HEK293 (cell line): Measurements from ENCODE around the gene CAMTA2.
A peak's percentile ranks its signal among the peaks of the same experiment; 100 is the strongest.

Experiments
- HOXA7 ChIP-seq: sonication (generic); formaldehyde crosslinking; IDR thresholded peaks from 2 replicates; pipeline ENCODE4 v1.8.1; 2022; ENCODE audit warnings: missing genetic modification reagents, borderline replicate concordance
- KLF17 ChIP-seq: fragments of 450-650 bp; formaldehyde crosslinking; IDR thresholded peaks from 2 replicates; pipeline ENCODE4 v1.5.1; 2016; ENCODE audit warnings: missing biosample characterization, missing genetic modification characterization
- PRDM10 ChIP-seq: fragments of 450-650 bp; formaldehyde crosslinking; IDR thresholded peaks from 2 replicates; pipeline ENCODE4 v1.5.1; 2016; ENCODE audit warnings: missing biosample characterization, missing genetic modification characterization
- SETDB1 ChIP-seq: IDR thresholded peaks from one replicate; pipeline ENCODE4 v1.6.1; 2017; ENCODE audit warnings: mild to moderate bottlenecking, low read length, moderate library complexity, mixed read lengths; ENCODE audit not compliant: insufficient read length
- SP3 ChIP-seq: fragments of 450-650 bp; formaldehyde crosslinking; IDR thresholded peaks from 2 replicates; pipeline ENCODE4 v1.5.1; 2016; ENCODE audit warnings: missing biosample characterization, missing genetic modification characterization
- ZBTB6 ChIP-seq: fragments of 450-650 bp; formaldehyde crosslinking; IDR thresholded peaks from 2 replicates; pipeline ENCODE4 v1.5.1; 2017; ENCODE audit warnings: missing biosample characterization, missing genetic modification characterization
- ZNF114 ChIP-seq: fragments of 450-650 bp; formaldehyde crosslinking; IDR thresholded peaks from 2 replicates; pipeline ENCODE4 v1.5.0; 2017; ENCODE audit warnings: missing biosample characterization, missing genetic modification characterization
- ZNF157 ChIP-seq: fragments of 450-650 bp; formaldehyde crosslinking; IDR thresholded peaks from 2 replicates; pipeline ENCODE4 v1.5.1; 2016; ENCODE audit warnings: missing biosample characterization, missing genetic modification characterization
- ZNF16 ChIP-seq: fragments of 450-650 bp; formaldehyde crosslinking; IDR thresholded peaks from 2 replicates; pipeline ENCODE4 v1.5.1; 2016; ENCODE audit warnings: low read depth, missing biosample characterization, missing genetic modification characterization
- ZNF169 ChIP-seq: fragments of 450-650 bp; formaldehyde crosslinking; IDR thresholded peaks from 2 replicates; pipeline ENCODE4 v1.5.1; 2016; ENCODE audit warnings: missing biosample characterization, missing genetic modification characterization
- ZNF366 ChIP-seq: fragments of 450-650 bp; formaldehyde crosslinking; conservative IDR thresholded peaks from 2 replicates; pipeline ENCODE4 v1.5.1; 2016; ENCODE audit warnings: missing biosample characterization, missing genetic modification characterization
- ZNF518A ChIP-seq: fragments of 450-650 bp; formaldehyde crosslinking; conservative IDR thresholded peaks from 2 replicates; pipeline ENCODE4 v1.5.1; 2016; ENCODE audit warnings: low read depth, missing biosample characterization, missing genetic modification characterization
- ZNF530 ChIP-seq: fragments of 450-650 bp; formaldehyde crosslinking; IDR thresholded peaks from 2 replicates; pipeline ENCODE4 v1.5.1; 2016; ENCODE audit warnings: low read depth, missing biosample characterization, missing genetic modification characterization
- ZNF664 ChIP-seq: fragments of 450-650 bp; formaldehyde crosslinking; IDR thresholded peaks from 2 replicates; pipeline ENCODE4 v1.5.1; 2016; ENCODE audit warnings: missing biosample characterization, missing genetic modification characterization
- ZNF747 ChIP-seq: fragments of 450-650 bp; formaldehyde crosslinking; IDR thresholded peaks from 2 replicates; pipeline ENCODE4 v1.5.1; 2016; ENCODE audit warnings: missing biosample characterization, missing genetic modification characterization
- ZNF785 ChIP-seq: fragments of 450-650 bp; formaldehyde crosslinking; IDR thresholded peaks from 2 replicates; pipeline ENCODE4 v1.5.1; 2016; ENCODE audit warnings: missing biosample characterization, missing genetic modification characterization
- TF ChIP-seq, protein P1 (sequence below): fragments of 450-650 bp; formaldehyde crosslinking; IDR thresholded peaks from 2 replicates; pipeline ENCODE4 v1.5.1; 2016; ENCODE audit warnings: missing biosample characterization, missing genetic modification characterization, borderline replicate concordance
- TF ChIP-seq, protein P2 (sequence below): fragments of 450-650 bp; formaldehyde crosslinking; IDR thresholded peaks from 2 replicates; pipeline ENCODE4 v1.5.1; 2016; ENCODE audit warnings: missing biosample characterization, missing genetic modification characterization

CAMTA2 gene

DNA sequence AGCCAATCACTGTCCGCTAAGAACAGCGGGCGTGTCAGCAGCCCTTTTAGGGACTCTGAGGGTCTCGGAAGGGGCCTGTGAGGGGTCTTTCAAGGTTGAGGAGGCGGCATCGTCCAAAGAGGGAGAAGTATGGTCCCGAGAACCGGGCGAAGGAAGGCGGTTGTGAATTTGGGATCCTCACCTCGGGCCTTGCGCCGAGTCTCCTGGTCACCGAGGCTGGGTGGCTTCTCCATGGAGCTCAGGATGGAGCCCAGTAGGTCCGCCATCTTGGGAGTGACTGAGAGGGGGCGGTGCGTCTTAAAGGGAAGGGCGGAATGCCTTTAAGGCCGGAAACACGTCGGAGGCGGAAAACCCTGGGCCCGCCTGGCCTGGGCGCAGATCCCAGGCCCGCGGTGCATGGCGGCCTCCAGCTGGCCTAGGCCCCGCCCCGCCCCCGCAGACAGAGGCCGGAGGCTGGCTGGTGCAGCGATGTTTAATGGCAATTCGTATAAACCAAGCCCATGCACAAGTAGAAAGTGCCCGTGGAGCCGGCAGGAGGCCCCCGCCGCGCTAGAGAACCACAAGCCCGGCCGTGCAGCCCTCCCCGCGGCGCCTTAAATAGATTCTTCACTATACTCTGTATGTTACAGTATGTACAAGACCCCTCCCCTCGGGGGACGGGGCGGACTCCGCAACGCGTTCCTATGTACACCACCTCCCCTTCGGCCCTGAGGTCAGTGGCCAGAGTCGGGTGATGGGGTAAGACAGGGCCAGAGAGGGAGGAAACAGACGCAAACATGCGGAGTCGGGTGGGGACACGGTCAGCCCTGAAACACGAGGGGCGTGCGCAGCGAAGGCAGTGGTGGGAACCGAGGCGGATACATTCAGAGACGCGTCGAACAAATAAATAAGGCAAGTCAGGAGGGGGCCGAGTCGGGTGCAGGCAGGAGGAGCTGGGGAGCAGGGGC, 19.7 kb downstream of the CAMTA2 start, which contains the start of gene SPAG7 (continued):
- TF ChIP-seq, protein P1, sequence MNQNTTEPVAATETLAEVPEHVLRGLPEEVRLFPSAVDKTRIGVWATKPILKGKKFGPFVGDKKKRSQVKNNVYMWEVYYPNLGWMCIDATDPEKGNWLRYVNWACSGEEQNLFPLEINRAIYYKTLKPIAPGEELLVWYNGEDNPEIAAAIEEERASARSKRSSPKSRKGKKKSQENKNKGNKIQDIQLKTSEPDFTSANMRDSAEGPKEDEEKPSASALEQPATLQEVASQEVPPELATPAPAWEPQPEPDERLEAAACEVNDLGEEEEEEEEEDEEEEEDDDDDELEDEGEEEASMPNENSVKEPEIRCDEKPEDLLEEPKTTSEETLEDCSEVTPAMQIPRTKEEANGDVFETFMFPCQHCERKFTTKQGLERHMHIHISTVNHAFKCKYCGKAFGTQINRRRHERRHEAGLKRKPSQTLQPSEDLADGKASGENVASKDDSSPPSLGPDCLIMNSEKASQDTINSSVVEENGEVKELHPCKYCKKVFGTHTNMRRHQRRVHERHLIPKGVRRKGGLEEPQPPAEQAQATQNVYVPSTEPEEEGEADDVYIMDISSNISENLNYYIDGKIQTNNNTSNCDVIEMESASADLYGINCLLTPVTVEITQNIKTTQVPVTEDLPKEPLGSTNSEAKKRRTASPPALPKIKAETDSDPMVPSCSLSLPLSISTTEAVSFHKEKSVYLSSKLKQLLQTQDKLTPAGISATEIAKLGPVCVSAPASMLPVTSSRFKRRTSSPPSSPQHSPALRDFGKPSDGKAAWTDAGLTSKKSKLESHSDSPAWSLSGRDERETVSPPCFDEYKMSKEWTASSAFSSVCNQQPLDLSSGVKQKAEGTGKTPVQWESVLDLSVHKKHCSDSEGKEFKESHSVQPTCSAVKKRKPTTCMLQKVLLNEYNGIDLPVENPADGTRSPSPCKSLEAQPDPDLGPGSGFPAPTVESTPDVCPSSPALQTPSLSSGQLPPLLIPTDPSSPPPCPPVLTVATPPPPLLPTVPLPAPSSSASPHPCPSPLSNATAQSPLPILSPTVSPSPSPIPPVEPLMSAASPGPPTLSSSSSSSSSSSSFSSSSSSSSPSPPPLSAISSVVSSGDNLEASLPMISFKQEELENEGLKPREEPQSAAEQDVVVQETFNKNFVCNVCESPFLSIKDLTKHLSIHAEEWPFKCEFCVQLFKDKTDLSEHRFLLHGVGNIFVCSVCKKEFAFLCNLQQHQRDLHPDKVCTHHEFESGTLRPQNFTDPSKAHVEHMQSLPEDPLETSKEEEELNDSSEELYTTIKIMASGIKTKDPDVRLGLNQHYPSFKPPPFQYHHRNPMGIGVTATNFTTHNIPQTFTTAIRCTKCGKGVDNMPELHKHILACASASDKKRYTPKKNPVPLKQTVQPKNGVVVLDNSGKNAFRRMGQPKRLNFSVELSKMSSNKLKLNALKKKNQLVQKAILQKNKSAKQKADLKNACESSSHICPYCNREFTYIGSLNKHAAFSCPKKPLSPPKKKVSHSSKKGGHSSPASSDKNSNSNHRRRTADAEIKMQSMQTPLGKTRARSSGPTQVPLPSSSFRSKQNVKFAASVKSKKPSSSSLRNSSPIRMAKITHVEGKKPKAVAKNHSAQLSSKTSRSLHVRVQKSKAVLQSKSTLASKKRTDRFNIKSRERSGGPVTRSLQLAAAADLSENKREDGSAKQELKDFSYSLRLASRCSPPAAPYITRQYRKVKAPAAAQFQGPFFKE (tag by site-specific recombination), result 0 out of 2 replicates have a peak, but pooled peaks have one; percentile 68
- TF ChIP-seq ZNF114 (tag by site-specific recombination), result no peak
- no peak for TF ChIP-seq PRDM10
- peak; percentile 7 for TF ChIP-seq SETDB1
- no peak for TF ChIP-seq ZNF157
- no peak for TF ChIP-seq ZNF747 (tag by site-specific recombination)
- TF ChIP-seq ZNF518A (tag by site-specific recombination), result no peak
- TF ChIP-seq ZNF530 (tag by site-specific recombination), result no peak
- no peak for TF ChIP-seq ZNF16 (tag by site-specific recombination)
- no peak for TF ChIP-seq HOXA7 (CRISPR knock-in tag)
- TF ChIP-seq KLF17 (tag by site-specific recombination), result peak; percentile 80
- no peak for TF ChIP-seq ZNF366
- TF ChIP-seq ZNF785, result no peak
- no peak for TF ChIP-seq ZBTB6 (tag by site-specific recombination)
- no peak for TF ChIP-seq ZNF169 (tag by site-specific recombination)
- peak; percentile 70 for TF ChIP-seq SP3
- TF ChIP-seq, protein P2, sequence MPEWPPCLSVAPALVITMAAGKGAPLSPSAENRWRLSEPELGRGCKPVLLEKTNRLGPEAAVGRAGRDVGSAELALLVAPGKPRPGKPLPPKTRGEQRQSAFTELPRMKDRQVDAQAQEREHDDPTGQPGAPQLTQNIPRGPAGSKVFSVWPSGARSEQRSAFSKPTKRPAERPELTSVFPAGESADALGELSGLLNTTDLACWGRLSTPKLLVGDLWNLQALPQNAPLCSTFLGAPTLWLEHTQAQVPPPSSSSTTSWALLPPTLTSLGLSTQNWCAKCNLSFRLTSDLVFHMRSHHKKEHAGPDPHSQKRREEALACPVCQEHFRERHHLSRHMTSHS (tag by site-specific recombination), result no peak
- TF ChIP-seq ZNF664 (tag by site-specific recombination), result no peak
